Gastrocnemius medialis (tissue), 4 donors: ENCODE results near the gene MANEA.

Experiments
- POLR2A ChIP-seq, 2 donors: fragments of 450-650 bp; IDR thresholded peaks; one replicate each; pipeline ENCODE4 v1.6.1; 2017; ENCODE audit warnings: antibody characterized with exemption in 2 of 2, mild to moderate bottlenecking in 2 of 2, moderate library complexity in 2 of 2
- TF ChIP-seq, protein P1 (sequence below), 5 experiments: fragments of 450-650 bp in 3 of 5; fragments of 200-600 bp in 2 of 5; sonication (generic) in 2 of 5; IDR thresholded peaks in 4 of 5; conservative IDR thresholded peaks in 1 of 5; 1 replicate in 4 of 5; 2 replicates in 1 of 5; pipeline ENCODE4 v1.5.1; 2016 to 2019; ENCODE audit warnings: antibody characterized with exemption in 5 of 5, mild to moderate bottlenecking in 3 of 5, moderate library complexity in 3 of 5

DNA sequence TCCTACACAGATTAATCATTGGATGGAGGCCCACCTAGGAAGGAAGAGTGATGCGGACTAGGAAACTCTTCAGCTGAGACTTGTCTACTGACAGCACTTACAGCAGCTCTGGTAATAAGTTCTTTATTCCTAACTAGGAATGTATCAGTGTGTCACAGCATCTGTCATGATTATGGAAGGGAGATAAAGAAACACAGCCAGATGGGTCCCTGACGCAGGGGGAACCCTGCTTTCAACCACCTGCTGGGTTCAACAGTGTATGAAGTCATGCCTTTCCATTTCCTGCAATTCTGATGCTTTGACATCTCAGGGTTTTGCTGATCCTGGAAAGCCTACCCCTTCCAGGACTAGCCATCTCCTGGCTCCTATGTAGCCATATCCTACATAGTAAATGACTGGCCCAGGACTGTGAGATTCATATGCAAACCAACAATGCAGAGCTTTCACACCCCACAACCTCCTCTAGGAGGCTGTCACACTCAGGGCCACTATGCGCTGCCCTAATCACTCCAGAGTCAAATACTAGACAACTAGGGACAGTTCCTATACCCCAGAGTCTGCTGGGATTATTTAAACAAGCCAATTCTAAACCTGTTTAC, 29.0 kb upstream of the MANEA start:
- TF ChIP-seq, protein P1, sequence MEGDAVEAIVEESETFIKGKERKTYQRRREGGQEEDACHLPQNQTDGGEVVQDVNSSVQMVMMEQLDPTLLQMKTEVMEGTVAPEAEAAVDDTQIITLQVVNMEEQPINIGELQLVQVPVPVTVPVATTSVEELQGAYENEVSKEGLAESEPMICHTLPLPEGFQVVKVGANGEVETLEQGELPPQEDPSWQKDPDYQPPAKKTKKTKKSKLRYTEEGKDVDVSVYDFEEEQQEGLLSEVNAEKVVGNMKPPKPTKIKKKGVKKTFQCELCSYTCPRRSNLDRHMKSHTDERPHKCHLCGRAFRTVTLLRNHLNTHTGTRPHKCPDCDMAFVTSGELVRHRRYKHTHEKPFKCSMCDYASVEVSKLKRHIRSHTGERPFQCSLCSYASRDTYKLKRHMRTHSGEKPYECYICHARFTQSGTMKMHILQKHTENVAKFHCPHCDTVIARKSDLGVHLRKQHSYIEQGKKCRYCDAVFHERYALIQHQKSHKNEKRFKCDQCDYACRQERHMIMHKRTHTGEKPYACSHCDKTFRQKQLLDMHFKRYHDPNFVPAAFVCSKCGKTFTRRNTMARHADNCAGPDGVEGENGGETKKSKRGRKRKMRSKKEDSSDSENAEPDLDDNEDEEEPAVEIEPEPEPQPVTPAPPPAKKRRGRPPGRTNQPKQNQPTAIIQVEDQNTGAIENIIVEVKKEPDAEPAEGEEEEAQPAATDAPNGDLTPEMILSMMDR (IDR thresholded peaks at IDR 0.05 in 4 of 5, conservative IDR thresholded peaks at IDR 0.05 in 1 of 5), result no peak
- no peak for TF ChIP-seq POLR2A (IDR thresholded peaks at IDR 0.05)
